Thoracic aorta (tissue), 2 donors: ENCODE measurements around the gene SNORC. TPM values are rescaled to one million over a fixed set of nuclear protein-coding genes. Genes with fewer than 3 reads are reported as not detected.
A peak's percentile ranks its signal among the peaks of the same experiment; 100 is the strongest.

Experiments
- ATAC-seq: fragments of 150-250 bp; one replicate; pipeline ENCODE4 v1.8.0; 2017; ENCODE audit warnings: low read depth; ENCODE audit not compliant: insufficient number of reproducible peaks, low FRiP score
- DNase-seq: peaks from one replicate; pipeline ENCODE4 v3.0.0-alpha.2; 2020; ENCODE audit warnings: low spot score
- H3K27ac ChIP-seq, 2 donors: fragments of 200-600 bp; sonication (generic); 1 replicate in 1 of 2; 2 replicates in 1 of 2; pipeline ENCODE4 v1.5.1; 2016; ENCODE audit warnings: mild to moderate bottlenecking in 2 of 2, moderate library complexity in 2 of 2
- H3K27me3 ChIP-seq: fragments of 200-600 bp; sonication (generic); replicated peaks from 2 replicates; pipeline ENCODE4 v1.6.0; 2016; ENCODE audit warnings: mild to moderate bottlenecking; ENCODE audit not compliant: insufficient read depth
- H3K36me3 ChIP-seq: fragments of 200-600 bp; sonication (generic); one replicate; pipeline ENCODE4 v1.5.1; 2016
- H3K4me1 ChIP-seq, 2 donors: fragments of 200-600 bp; sonication (generic); 1 replicate in 1 of 2; 2 replicates in 1 of 2; pipeline versions ENCODE4 v1.5.1 to v1.6.0; 2016; ENCODE audit warnings: low read depth in 2 of 2, mild to moderate bottlenecking in 1 of 2; ENCODE audit not compliant: control insufficient read depth in 1 of 2
- H3K4me3 ChIP-seq: fragments of 200-600 bp; sonication (generic); 2 replicates; pipeline ENCODE4 v1.5.1; 2016; ENCODE audit warnings: mild to moderate bottlenecking
- H3K9me3 ChIP-seq: fragments of 200-600 bp; sonication (generic); 2 replicates; pipeline ENCODE4 v1.5.1; 2016
- CTCF ChIP-seq: fragments of 200-600 bp; sonication (generic); IDR thresholded peaks from one replicate; pipeline ENCODE4 v1.5.1; 2019; ENCODE audit warnings: antibody characterized with exemption
- total RNA-seq, 2 donors: library from RNA; depleted of rRNA; stranded (reverse); fragments of >200 nt; gene quantifications; one replicate each; pipeline versions ENCODE4 v1.1.0 to v1.2.3, GENCODE V29; 2016

Gene SNORC
- total RNA-seq, 2 donors from 2014 or later: 0.41 to 0.63 TPM

GRCh38 chr2:232926431-232926939, 56.4 kb downstream of the SNORC start:
- H3K27ac ChIP-seq: no peak overlapping the region

GRCh38 chr2:232927032-232927792, 57.1 kb downstream of the SNORC start:
- H3K27me3 ChIP-seq: no peaks in the 10 kb centered on the region
- H3K36me3 ChIP-seq: no peaks in the 10 kb centered on the region
- no peak overlapping the region for H3K27ac ChIP-seq
- ATAC-seq (no peak), DNase-seq (no peak)
- H3K4me3 ChIP-seq: peak overlapping the region; percentile 56
- TF ChIP-seq CTCF: no peak
- peaks cover 6 to 12% of the 10 kb centered on the region in 2 donors for H3K4me1 ChIP-seq
- H3K9me3 ChIP-seq: no peaks in the 10 kb centered on the region

More at GRCh38 chr2:232926431-232926939, 56.4 kb downstream of the SNORC start:
- no peaks in the 10 kb centered on the region for H3K9me3 ChIP-seq
- H3K36me3 ChIP-seq: no peaks in the 10 kb centered on the region
- TF ChIP-seq CTCF: no peak
- H3K27me3 ChIP-seq: no peaks in the 10 kb centered on the region
- H3K4me3 ChIP-seq: no peak overlapping the region
- ATAC-seq (no peak), DNase-seq (no peak)
- H3K4me1 ChIP-seq: peaks cover 6 to 12% of the 10 kb centered on the region in 2 donors

- DNase-seq: no peak
- ATAC-seq: no peak
- no peak for TF ChIP-seq CTCF
- no peak overlapping the region for H3K27ac ChIP-seq
- peak overlapping the region; percentile 56 for H3K4me3 ChIP-seq
- H3K9me3 ChIP-seq: no peaks in the 10 kb centered on the region
- no peaks in the 10 kb centered on the region for H3K36me3 ChIP-seq
- peaks cover 6 to 12% of the 10 kb centered on the region in 2 donors for H3K4me1 ChIP-seq
- no peaks in the 10 kb centered on the region for H3K27me3 ChIP-seq
Observed at GRCh38 chr2:232927793-232928550, 57.9 kb downstream of the SNORC start.

Other genes with a start within 250 kb of the SNORC start
- 100 to 1,000 TPM; 111 to 211 TPM for gene EFHD1, start 236.7 kb upstream of the SNORC start, total RNA-seq
- gene GIGYF2, start 172.9 kb upstream of the SNORC start, total RNA-seq: 100 to 1,000 TPM in 1 of 2 donors, 10 to 100 TPM in 1; 54.7 to 121 TPM
- gene KCNJ13, start 93.7 kb upstream of the SNORC start, total RNA-seq: not detected
- gene NGEF, start 143.0 kb downstream of the SNORC start, total RNA-seq: 1 to 10 TPM in 1 of 2 donors, under 1 TPM in 1; 0.81 to 3.6 TPM
- not detected for gene NEU2, start 162.4 kb downstream of the SNORC start, total RNA-seq
- 10 to 100 TPM; 24.2 to 49.7 TPM for gene INPP5D, start 190.1 kb downstream of the SNORC start, total RNA-seq